ENCODE data around the gene CAPS2.

GRCh38 chr12:75271576-75271975 lies 58.5 kb downstream of the CAPS2 start:
- TF ChIP-seq CTCF (IDR thresholded peaks at IDR 0.05; ENCODE audit: low read depth, low read length) (no peak), MAX (IDR thresholded peaks at IDR 0.05; ENCODE audit: low read depth, low read length) (no peak)
